Measurements from ENCODE around the gene ITGA1.
A peak's percentile ranks its signal among the peaks of the same experiment; 100 is the strongest.

The ITGA1 gene

DNA sequence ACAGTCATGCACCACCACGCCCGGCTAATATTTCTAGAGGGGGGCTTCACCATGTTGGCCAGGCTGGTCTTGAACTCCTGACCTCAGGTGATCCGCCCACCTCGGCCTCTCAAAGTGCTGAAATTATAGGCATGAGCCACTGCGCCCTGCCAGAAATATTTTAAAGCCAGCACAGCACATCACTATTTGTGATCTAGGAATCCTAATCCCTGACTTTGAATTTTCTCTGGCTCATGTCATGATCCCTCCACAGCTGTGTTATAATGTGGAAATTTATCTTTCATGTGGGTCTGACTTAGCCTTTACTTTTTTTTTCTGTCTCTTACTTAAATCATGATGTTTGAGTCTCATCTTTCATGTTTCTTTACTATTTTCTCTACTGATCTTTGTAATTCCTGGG is 18.7 kb upstream of the ITGA1 start:
- TF ChIP-seq, protein P1, sequence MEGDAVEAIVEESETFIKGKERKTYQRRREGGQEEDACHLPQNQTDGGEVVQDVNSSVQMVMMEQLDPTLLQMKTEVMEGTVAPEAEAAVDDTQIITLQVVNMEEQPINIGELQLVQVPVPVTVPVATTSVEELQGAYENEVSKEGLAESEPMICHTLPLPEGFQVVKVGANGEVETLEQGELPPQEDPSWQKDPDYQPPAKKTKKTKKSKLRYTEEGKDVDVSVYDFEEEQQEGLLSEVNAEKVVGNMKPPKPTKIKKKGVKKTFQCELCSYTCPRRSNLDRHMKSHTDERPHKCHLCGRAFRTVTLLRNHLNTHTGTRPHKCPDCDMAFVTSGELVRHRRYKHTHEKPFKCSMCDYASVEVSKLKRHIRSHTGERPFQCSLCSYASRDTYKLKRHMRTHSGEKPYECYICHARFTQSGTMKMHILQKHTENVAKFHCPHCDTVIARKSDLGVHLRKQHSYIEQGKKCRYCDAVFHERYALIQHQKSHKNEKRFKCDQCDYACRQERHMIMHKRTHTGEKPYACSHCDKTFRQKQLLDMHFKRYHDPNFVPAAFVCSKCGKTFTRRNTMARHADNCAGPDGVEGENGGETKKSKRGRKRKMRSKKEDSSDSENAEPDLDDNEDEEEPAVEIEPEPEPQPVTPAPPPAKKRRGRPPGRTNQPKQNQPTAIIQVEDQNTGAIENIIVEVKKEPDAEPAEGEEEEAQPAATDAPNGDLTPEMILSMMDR (IDR thresholded peaks at IDR 0.05): no peak
- Mint-ChIP-seq H3K9me3 (no peaks in the 10 kb centered on the region), H3K4me1 (peaks cover 4% of the 10 kb centered on the region), H3K36me3 (ENCODE audit: low read depth) (no peaks in the 10 kb centered on the region), H3K27me3 (ENCODE audit: low read depth, poor library complexity) (no peaks in the 10 kb centered on the region), H3K4me3 (no peak overlapping the region), H3K27ac (no peak overlapping the region)
- no peak for DNase-seq

DNA sequence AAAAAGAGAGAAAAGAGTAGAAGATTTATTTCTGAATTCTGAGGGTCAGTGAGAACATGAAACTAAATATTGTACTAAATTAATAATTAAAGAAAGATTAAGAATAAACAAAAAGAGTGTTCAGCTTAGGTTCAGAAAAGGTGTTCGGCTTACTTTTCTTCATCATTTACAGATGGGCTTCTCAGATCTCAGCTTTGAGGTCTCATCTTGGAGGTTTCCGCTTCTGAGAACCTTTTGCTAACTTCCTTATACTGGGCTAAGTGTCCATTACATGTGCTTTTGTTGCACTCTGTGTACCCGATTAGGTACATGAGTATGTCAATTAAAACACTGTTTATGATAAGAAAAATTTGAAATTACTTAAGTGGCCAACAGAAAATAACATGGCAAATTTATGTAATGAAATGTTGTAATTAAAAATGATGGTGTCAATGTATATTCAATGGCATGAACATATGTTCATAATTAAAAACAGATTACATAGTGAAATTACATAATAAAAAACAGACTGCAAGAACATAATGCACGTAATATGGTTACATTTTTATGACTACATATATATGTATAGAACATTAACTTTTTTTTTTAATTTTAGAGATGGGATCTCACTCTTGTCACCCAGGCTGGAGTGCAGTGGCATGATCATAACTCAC is 17.3 kb upstream of the ITGA1 start:
- Mint-ChIP-seq H3K9me3 (no peaks in the 10 kb centered on the region), H3K4me3 (no peak overlapping the region), H3K4me1 (peaks cover 9% of the 10 kb centered on the region), H3K36me3 (ENCODE audit: low read depth) (no peaks in the 10 kb centered on the region), H3K27ac (no peak overlapping the region), H3K27me3 (ENCODE audit: low read depth, poor library complexity) (no peaks in the 10 kb centered on the region)
- DNase-seq: no peak
- TF ChIP-seq, protein P1 (IDR thresholded peaks at IDR 0.05): no peak

DNA sequence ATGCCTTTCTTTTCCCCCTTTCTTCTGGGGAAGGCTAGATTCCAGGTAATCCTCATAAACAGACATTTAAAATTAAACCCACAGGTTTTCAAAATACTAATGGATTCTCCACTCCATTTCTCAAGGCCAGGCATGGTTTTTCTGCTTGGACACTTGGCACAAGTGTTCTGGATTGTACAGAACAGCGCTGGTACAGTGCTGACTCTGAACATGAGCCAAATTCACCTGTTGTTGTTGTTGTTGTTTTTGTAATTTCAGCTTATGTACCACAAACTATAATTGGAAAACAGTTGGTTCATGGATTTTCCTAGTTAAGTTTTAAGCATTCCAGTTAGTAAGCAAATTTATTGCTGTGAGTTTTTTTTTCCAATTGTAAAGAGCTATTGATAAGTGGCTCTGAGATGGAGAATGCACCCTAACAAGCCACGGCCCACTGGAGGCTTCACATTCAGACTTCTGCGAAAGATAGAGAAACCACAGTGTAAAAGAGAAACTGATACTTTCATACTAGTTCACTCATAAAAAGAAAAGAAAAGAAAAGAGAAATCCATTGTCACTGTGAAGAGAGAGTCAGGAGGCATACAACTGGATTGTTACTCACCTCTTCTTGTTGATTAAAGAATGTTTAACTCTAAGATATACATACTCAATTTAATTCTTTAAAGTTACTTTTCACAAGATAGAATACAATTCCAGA is 16.2 kb upstream of the ITGA1 start:
- H3K27me3 Mint-ChIP-seq (ENCODE audit: low read depth, poor library complexity): no peaks in the 10 kb centered on the region
- no peak overlapping the region for H3K4me3 Mint-ChIP-seq
- H3K36me3 Mint-ChIP-seq (ENCODE audit: low read depth): no peaks in the 10 kb centered on the region
- TF ChIP-seq, protein P1 (IDR thresholded peaks at IDR 0.05): no peak
- H3K27ac Mint-ChIP-seq: no peak overlapping the region
- no peaks in the 10 kb centered on the region for H3K9me3 Mint-ChIP-seq
- DNase-seq: no peak
- peaks cover 9% of the 10 kb centered on the region for H3K4me1 Mint-ChIP-seq

GRCh38 chr5:52772668-52773067 is 15.0 kb upstream of the ITGA1 start:
- H3K9me3 Mint-ChIP-seq: no peaks in the 10 kb centered on the region
- H3K4me1 Mint-ChIP-seq: peaks cover 9% of the 10 kb centered on the region
- H3K36me3 Mint-ChIP-seq (ENCODE audit: low read depth): no peaks in the 10 kb centered on the region
- H3K27me3 Mint-ChIP-seq (ENCODE audit: low read depth, poor library complexity): no peaks in the 10 kb centered on the region
- no peak overlapping the region for H3K27ac Mint-ChIP-seq
- no peak overlapping the region for H3K4me3 Mint-ChIP-seq
- TF ChIP-seq, protein P1 (IDR thresholded peaks at IDR 0.05): no peak
- DNase-seq: no peak

- Mint-ChIP-seq H3K27ac (no peak overlapping the region), H3K9me3 (no peaks in the 10 kb centered on the region), H3K27me3 (ENCODE audit: low read depth, poor library complexity) (no peaks in the 10 kb centered on the region), H3K4me1 (peaks cover 9% of the 10 kb centered on the region), H3K36me3 (ENCODE audit: low read depth) (no peaks in the 10 kb centered on the region), H3K4me3 (no peak overlapping the region)
- DNase-seq: no peak
- TF ChIP-seq, protein P1 (IDR thresholded peaks at IDR 0.05): no peak
Measured at GRCh38 chr5:52773342-52773741, 14.4 kb upstream of the ITGA1 start.

DNA sequence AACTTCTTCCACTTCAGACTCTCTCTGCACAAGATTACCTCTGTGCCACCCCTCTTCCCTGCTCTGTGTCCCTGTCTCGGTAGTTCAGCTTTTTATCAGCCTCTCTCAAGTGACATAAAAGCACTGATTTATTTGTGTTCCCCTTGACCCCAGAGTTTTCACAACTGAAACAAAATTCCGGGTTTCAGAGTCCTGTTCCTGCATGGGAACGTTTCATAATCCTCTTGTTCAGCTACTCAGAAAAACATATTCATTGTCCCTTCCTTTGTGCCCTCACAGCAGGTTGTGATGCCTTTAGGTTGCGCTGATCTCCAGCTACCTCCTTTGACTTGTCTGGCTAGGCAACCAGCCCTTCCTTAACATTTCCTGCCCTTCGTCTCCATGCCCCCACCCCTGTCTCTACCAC is 13.7 kb upstream of the ITGA1 start:
- Mint-ChIP-seq H3K27me3 (ENCODE audit: low read depth, poor library complexity) (no peaks in the 10 kb centered on the region), H3K4me3 (no peak overlapping the region), H3K36me3 (ENCODE audit: low read depth) (no peaks in the 10 kb centered on the region), H3K4me1 (peaks cover 9% of the 10 kb centered on the region), H3K9me3 (no peaks in the 10 kb centered on the region), H3K27ac (peak overlapping the region; percentile 43)
- TF ChIP-seq, protein P1 (IDR thresholded peaks at IDR 0.05): no peak
- no peak for DNase-seq

All from nephron progenitor cell (in vitro differentiated cells).